Type B pancreatic cell (in vitro differentiated cells): ENCODE data around the gene VSIG2. TPM values are rescaled to one million over a fixed set of nuclear protein-coding genes. Genes with fewer than 3 reads are reported as not detected.

Experiments
- DNase-seq: peaks from one replicate; pipeline ENCODE4 v3.0.0; 2021; ENCODE audit warnings: mixed read lengths; ENCODE audit not compliant: unreplicated experiment; ENCODE audit errors: extremely low spot score
- H3K27ac Mint-ChIP-seq: 2 replicates; pipeline ENCODE4 v1.8.0; 2021; ENCODE audit warnings: mild to moderate bottlenecking, mixed read lengths
- H3K27me3 Mint-ChIP-seq: 2 replicates; pipeline ENCODE4 v1.8.0; 2021; ENCODE audit warnings: mixed read lengths
- H3K36me3 Mint-ChIP-seq: 2 replicates; pipeline ENCODE4 v1.8.0; 2021; ENCODE audit warnings: mixed read lengths
- H3K4me1 Mint-ChIP-seq: one replicate; pipeline ENCODE4 v1.8.0; 2021; ENCODE audit warnings: mixed read lengths; ENCODE audit not compliant: unreplicated experiment
- H3K4me3 Mint-ChIP-seq: 2 replicates; pipeline ENCODE4 v1.8.0; 2021; ENCODE audit warnings: mild to moderate bottlenecking, mixed read lengths
- H3K9me3 Mint-ChIP-seq: 2 replicates; pipeline ENCODE4 v1.8.0; 2021; ENCODE audit warnings: mixed read lengths
- CTCF ChIP-seq: fragments of 200-600 bp; sonication (generic); conservative IDR thresholded peaks from 2 replicates; pipeline ENCODE4 v1.5.0; 2021; ENCODE audit warnings: antibody characterized with exemption, mild to moderate bottlenecking
- total RNA-seq: library from RNA; stranded (reverse); gene quantifications from 2 replicates; pipeline ENCODE4 v1.2.1, GENCODE V29; 2021; ENCODE audit warnings: low replicate concordance

VSIG2 gene
- total RNA-seq, 1 donor from 2014 or later = 14.8 TPM

GRCh38 chr11:124796312-124796711 lies 44.3 kb upstream of the VSIG2 start:
- H3K9me3 Mint-ChIP-seq = no peaks in the 10 kb centered on the region
- H3K36me3 Mint-ChIP-seq = no peaks in the 10 kb centered on the region
- no peak overlapping the region for H3K4me3 Mint-ChIP-seq
- no peak for TF ChIP-seq CTCF
- peaks cover 38% of the 10 kb centered on the region for H3K4me1 Mint-ChIP-seq
- no peaks in the 10 kb centered on the region for H3K27me3 Mint-ChIP-seq
- no peak for DNase-seq
- H3K27ac Mint-ChIP-seq = no peak overlapping the region

GRCh38 chr11:124793466-124794278 lies 41.6 kb upstream of the VSIG2 start:
- DNase-seq = no peak
- H3K27ac Mint-ChIP-seq = no peak overlapping the region
- no peaks in the 10 kb centered on the region for H3K36me3 Mint-ChIP-seq
- TF ChIP-seq CTCF = peak; percentile 81
- H3K27me3 Mint-ChIP-seq = no peaks in the 10 kb centered on the region
- H3K9me3 Mint-ChIP-seq = no peaks in the 10 kb centered on the region
- peaks cover 43% of the 10 kb centered on the region for H3K4me1 Mint-ChIP-seq
- H3K4me3 Mint-ChIP-seq = no peak overlapping the region

GRCh38 chr11:124791626-124792341 lies 39.7 kb upstream of the VSIG2 start:
- no peaks in the 10 kb centered on the region for H3K9me3 Mint-ChIP-seq
- no peak overlapping the region for H3K27ac Mint-ChIP-seq
- no peaks in the 10 kb centered on the region for H3K27me3 Mint-ChIP-seq
- H3K4me1 Mint-ChIP-seq = peaks cover 34% of the 10 kb centered on the region
- DNase-seq = no peak
- H3K4me3 Mint-ChIP-seq = no peak overlapping the region
- no peaks in the 10 kb centered on the region for H3K36me3 Mint-ChIP-seq
- TF ChIP-seq CTCF = no peak

- Mint-ChIP-seq H3K27me3 (no peaks in the 10 kb centered on the region), H3K36me3 (no peaks in the 10 kb centered on the region), H3K9me3 (no peaks in the 10 kb centered on the region), H3K4me1 (peaks cover 34% of the 10 kb centered on the region), H3K4me3 (no peak overlapping the region), H3K27ac (no peak overlapping the region)
- no peak for DNase-seq
- TF ChIP-seq CTCF = no peak
Observed at GRCh38 chr11:124788521-124788920, 36.5 kb upstream of the VSIG2 start.

- no peaks in the 10 kb centered on the region for H3K36me3 Mint-ChIP-seq
- H3K9me3 Mint-ChIP-seq = no peaks in the 10 kb centered on the region
Observed at GRCh38 chr11:124784051-124784450, 32.0 kb upstream of the VSIG2 start.

More at GRCh38 chr11:124784051-124784450, 32.0 kb upstream of the VSIG2 start:
- H3K27ac Mint-ChIP-seq = no peak overlapping the region
- TF ChIP-seq CTCF = no peak
- H3K27me3 Mint-ChIP-seq = no peaks in the 10 kb centered on the region
- H3K4me1 Mint-ChIP-seq = peaks cover 3% of the 10 kb centered on the region
- no peak overlapping the region for H3K4me3 Mint-ChIP-seq
- no peak for DNase-seq
